HG03045 (cell line): ENCODE results near the gene ORM1.
"Not testable (repeated sequence)": the region's sequence is repeated elsewhere in the genome, so short reads cannot be mapped to it uniquely, and the experiment has no call there.

Experiments
- ATAC-seq: cut with Tn5 transposase; IDR thresholded peaks from one replicate; pipeline ENCODE4 v1.9.1; 2021; ENCODE audit warnings: mild to moderate bottlenecking, moderate library complexity; ENCODE audit not compliant: unreplicated experiment

The ORM1 gene

GRCh38 chr9:114304416-114305188 lies 18.3 kb upstream of the ORM1 start:
- no peak for ATAC-seq

GRCh38 chr9:114307899-114308267 lies 15.0 kb upstream of the ORM1 start:
- ATAC-seq: no peak

GRCh38 chr9:114308361-114308950 lies 14.4 kb upstream of the ORM1 start:
- ATAC-seq: no peak

- ATAC-seq: no peak
Measured at GRCh38 chr9:114309096-114309495, 13.8 kb upstream of the ORM1 start.

- no peak for ATAC-seq
Measured at GRCh38 chr9:114310471-114311450, 12.1 kb upstream of the ORM1 start.

- ATAC-seq: no peak
Measured at GRCh38 chr9:114311571-114312512, 11.1 kb upstream of the ORM1 start.

GRCh38 chr9:114312513-114312875 lies 10.4 kb upstream of the ORM1 start:
- ATAC-seq: no peak

- no peak for ATAC-seq
Measured at GRCh38 chr9:114313186-114313585, 9.7 kb upstream of the ORM1 start.

GRCh38 chr9:114314256-114314867 lies 8.5 kb upstream of the ORM1 start:
- no peak for ATAC-seq

- no peak for ATAC-seq
Measured at GRCh38 chr9:114314881-114315722, 7.8 kb upstream of the ORM1 start.

- ATAC-seq: no peak
Measured at GRCh38 chr9:114315723-114316363, 7.1 kb upstream of the ORM1 start.

- ATAC-seq: no peak
Measured at GRCh38 chr9:114316605-114317230, 6.2 kb upstream of the ORM1 start.

GRCh38 chr9:114317665-114318357 lies 5.1 kb upstream of the ORM1 start:
- ATAC-seq: no peak

GRCh38 chr9:114318416-114318815 lies 4.5 kb upstream of the ORM1 start:
- ATAC-seq: no peak

GRCh38 chr9:114319147-114319546 lies 3.8 kb upstream of the ORM1 start:
- ATAC-seq: no peak

- ATAC-seq: not testable (repeated sequence)
Measured at GRCh38 chr9:114320710-114321109, 2.2 kb upstream of the ORM1 start.

- no peak for ATAC-seq
Measured at GRCh38 chr9:114321759-114322158, 1.1 kb upstream of the ORM1 start.
